ENCODE results near the gene VLDLR.

VLDLR gene

GRCh38 chr9:2620919-2621721 is 467 bp upstream of the VLDLR start:
- peak in 52 of 56 donors; percentile 13 to 84 (median 64) for DNase-seq

- peak in 22 of 56 donors; percentile 18 to 72 (median 51) for DNase-seq
These were observed 1.1 kb downstream of the VLDLR start for GRCh38 chr9:2622461-2623287.

GRCh38 chr9:2623288-2624050 is 1.9 kb downstream of the VLDLR start:
- DNase-seq, result peak in 54 of 56 donors; percentile 13 to 88 (median 63)

GRCh38 chr9:2624051-2624682 is 2.6 kb downstream of the VLDLR start:
- DNase-seq, result no peak

GRCh38 chr9:2625427-2625826 is 3.8 kb downstream of the VLDLR start:
- DNase-seq, result no peak

- no peak for DNase-seq
These were observed 7.3 kb downstream of the VLDLR start for GRCh38 chr9:2628919-2629318.

GRCh38 chr9:2630158-2630557 is 8.6 kb downstream of the VLDLR start:
- DNase-seq, result no peak

- no peak for DNase-seq
These were observed 9.7 kb downstream of the VLDLR start for GRCh38 chr9:2631263-2631662.

- DNase-seq, result peak in 30 of 56 donors; percentile 2 to 73 (median 24)
These were observed 12.6 kb downstream of the VLDLR start for GRCh38 chr9:2634153-2634552.

- DNase-seq, result no peak
These were observed 13.2 kb downstream of the VLDLR start for GRCh38 chr9:2634818-2635217.

- DNase-seq, result no peak
These were observed 14.3 kb downstream of the VLDLR start for GRCh38 chr9:2635922-2636321.

GRCh38 chr9:2637390-2637789 is 15.8 kb downstream of the VLDLR start:
- DNase-seq, result no peak

GRCh38 chr9:2638871-2639673 is 17.5 kb downstream of the VLDLR start:
- no peak for DNase-seq

GRCh38 chr9:2639786-2640185 is 18.2 kb downstream of the VLDLR start:
- no peak for DNase-seq

- no peak for DNase-seq
These were observed 19.0 kb downstream of the VLDLR start for GRCh38 chr9:2640570-2640969.

GRCh38 chr9:2641033-2641432 is 19.4 kb downstream of the VLDLR start:
- DNase-seq, result no peak

- DNase-seq, result no peak
These were observed 20.5 kb downstream of the VLDLR start for GRCh38 chr9:2642068-2642467.

- DNase-seq, result no peak
These were observed 24.0 kb downstream of the VLDLR start for GRCh38 chr9:2645569-2645968.

- DNase-seq, result no peak
These were observed 33.9 kb downstream of the VLDLR start for GRCh38 chr9:2655411-2655901.

GRCh38 chr9:2657427-2657826 is 35.8 kb downstream of the VLDLR start:
- DNase-seq, result no peak
